GM23248 (cell line): ENCODE results near the gene RRP1. TPM values are rescaled to one million over a fixed set of nuclear protein-coding genes. Genes with fewer than 3 reads are reported as not detected.

Experiments
- DNase-seq: peaks from one replicate; pipeline ENCODE4 v3.0.0-alpha.2; 2015
- H2AFZ ChIP-seq: fragments of 200-600 bp; sonication (generic); 2 replicates; pipeline ENCODE4 v1.6.1; 2016; ENCODE audit warnings: antibody characterized with exemption
- H3F3A ChIP-seq: fragments of 200-600 bp; sonication (generic); 2 replicates; pipeline ENCODE4 v1.6.1; 2016; ENCODE audit warnings: mild to moderate bottlenecking, antibody characterized with exemption, mixed run types; ENCODE audit not compliant: insufficient read depth
- H3K27ac ChIP-seq: fragments of 200-600 bp; sonication (generic); 2 replicates; pipeline ENCODE4 v1.5.1; 2016; ENCODE audit warnings: mild to moderate bottlenecking
- H3K27me3 ChIP-seq: fragments of 200-600 bp; sonication (generic); replicated peaks from 2 replicates; pipeline ENCODE4 v1.6.1; 2016; ENCODE audit warnings: mild to moderate bottlenecking; ENCODE audit not compliant: insufficient read depth
- H3K36me3 ChIP-seq: fragments of 200-600 bp; sonication (generic); 2 replicates; pipeline ENCODE4 v1.6.1; 2016; ENCODE audit warnings: low read depth, mild to moderate bottlenecking
- H3K4me1 ChIP-seq: fragments of 200-600 bp; sonication (generic); 2 replicates; pipeline ENCODE4 v1.6.1; 2016; ENCODE audit warnings: mild to moderate bottlenecking; ENCODE audit not compliant: insufficient read depth
- H3K4me2 ChIP-seq: fragments of 200-600 bp; sonication (generic); one replicate; pipeline ENCODE4 v1.6.1; 2016; ENCODE audit warnings: mild to moderate bottlenecking; ENCODE audit not compliant: unreplicated experiment
- H3K4me3 ChIP-seq: fragments of 200-600 bp; sonication (generic); 2 replicates; pipeline ENCODE4 v1.5.1; 2016; ENCODE audit warnings: mild to moderate bottlenecking
- H3K79me2 ChIP-seq: fragments of 200-600 bp; sonication (generic); 2 replicates; pipeline ENCODE4 v1.6.1; 2016; ENCODE audit warnings: mild to moderate bottlenecking; ENCODE audit not compliant: insufficient read depth
- H3K9ac ChIP-seq: fragments of 200-600 bp; sonication (generic); 2 replicates; pipeline ENCODE4 v1.6.1; 2016; ENCODE audit warnings: mild to moderate bottlenecking
- H3K9me2 ChIP-seq: fragments of 200-600 bp; sonication (generic); 2 replicates; pipeline ENCODE4 v1.6.1; 2016; ENCODE audit warnings: mixed run types, mild to moderate bottlenecking, moderate library complexity; ENCODE audit not compliant: insufficient read depth
- H3K9me3 ChIP-seq: fragments of 200-600 bp; sonication (generic); one replicate; pipeline ENCODE4 v1.6.1; 2017; ENCODE audit warnings: low read depth
- H4K20me1 ChIP-seq: fragments of 200-600 bp; sonication (generic); 2 replicates; pipeline ENCODE4 v1.6.0; 2016; ENCODE audit not compliant: insufficient read depth
- EZH2 ChIP-seq: fragments of 200-600 bp; sonication (generic); IDR thresholded peaks from 2 replicates; pipeline ENCODE4 v1.6.1; 2018; ENCODE audit warnings: antibody characterized with exemption, mild to moderate bottlenecking; ENCODE audit not compliant: insufficient read depth, poor library complexity, severe bottlenecking
- EZH2phosphoT487 ChIP-seq: fragments of 200-600 bp; sonication (generic); IDR thresholded peaks from 2 replicates; pipeline ENCODE4 v1.6.1; 2018; ENCODE audit warnings: antibody characterized with exemption, moderate library complexity, mild to moderate bottlenecking, low read depth; ENCODE audit not compliant: insufficient read depth
- WGBS, 2 experiments: methylation state at CpG; one replicate each; pipeline ENCODE4 v1.1.6; 2015 to 2017; ENCODE audit warnings: low lambda C conversion rate in 2 of 2, low coverage in 1 of 2; ENCODE audit errors: missing lambda C conversion rate in 2 of 2; 5-methylcytosine and 5-hydroxymethylcytosine counted together
- in situ Hi-C: fragments of 300-500 bp; cut with MboI; formaldehyde crosslinking; loops from 2 replicates; pipeline ENCODE4 v1.15.0; 2020
- polyA plus RNA-seq: library from polyadenylated mRNA; unstranded; fragments of >200 nt; fragmentation: Nextera tagmentation; extraction: Ambion mirVana; gene quantifications from 2 replicates; pipeline ENCODE4 v1.2.1, GENCODE V29; 2016
- total RNA-seq: library from RNA; depleted of rRNA; stranded (reverse); fragments of >200 nt; shearing (Covaris generic); gene quantifications from 2 replicates; pipeline ENCODE4 v1.2.3, GENCODE V29; 2014

The RRP1 gene
- total and polyA plus RNA-seq, 2 experiments from 2014 or later, result 17.6 to 22.3 TPM

DNA sequence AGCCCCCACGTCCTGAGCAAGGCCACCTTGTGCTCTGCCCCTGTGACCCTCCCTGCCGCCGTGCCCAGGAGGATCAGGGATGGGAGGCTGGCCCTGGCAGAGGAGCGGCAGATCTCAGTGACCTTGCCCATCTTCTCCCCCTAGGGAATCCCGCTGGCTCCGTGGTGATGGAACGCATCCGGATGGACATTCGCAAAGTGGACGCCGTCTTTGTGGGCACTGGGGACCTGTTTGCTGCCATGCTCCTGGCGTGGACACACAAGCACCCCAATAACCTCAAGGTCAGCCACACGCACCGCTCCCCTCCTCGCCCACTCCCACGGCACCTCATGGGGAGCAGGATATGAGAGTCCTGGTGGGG lies 36.0 kb upstream of the RRP1 start:
- Histone ChIP-seq H2AFZ (no peak overlapping the region), H3K4me1 (no peaks in the 10 kb centered on the region), H3F3A (no peaks in the 10 kb centered on the region), H3K9me3 (no peaks in the 10 kb centered on the region), H3K36me3 (peaks cover 10% of the 10 kb centered on the region; the same call in 1 of the 2 replicates), H3K27ac (no peak overlapping the region), H3K4me2 (no peak overlapping the region), H3K9me2 (no peaks in the 10 kb centered on the region), H3K4me3 (no peak overlapping the region), H3K79me2 (no peaks in the 10 kb centered on the region), H4K20me1 (no peaks in the 10 kb centered on the region), H3K9ac (no peak overlapping the region), H3K27me3 (no peaks in the 10 kb centered on the region)
- in situ Hi-C loops, result no loop called here
- WGBS, 2 experiments, result 98% methylated on average over 16 of the region's 16 CpGs
- TF ChIP-seq EZH2phosphoT487 (no peak), EZH2 (no peak)
- no peak for DNase-seq

DNA sequence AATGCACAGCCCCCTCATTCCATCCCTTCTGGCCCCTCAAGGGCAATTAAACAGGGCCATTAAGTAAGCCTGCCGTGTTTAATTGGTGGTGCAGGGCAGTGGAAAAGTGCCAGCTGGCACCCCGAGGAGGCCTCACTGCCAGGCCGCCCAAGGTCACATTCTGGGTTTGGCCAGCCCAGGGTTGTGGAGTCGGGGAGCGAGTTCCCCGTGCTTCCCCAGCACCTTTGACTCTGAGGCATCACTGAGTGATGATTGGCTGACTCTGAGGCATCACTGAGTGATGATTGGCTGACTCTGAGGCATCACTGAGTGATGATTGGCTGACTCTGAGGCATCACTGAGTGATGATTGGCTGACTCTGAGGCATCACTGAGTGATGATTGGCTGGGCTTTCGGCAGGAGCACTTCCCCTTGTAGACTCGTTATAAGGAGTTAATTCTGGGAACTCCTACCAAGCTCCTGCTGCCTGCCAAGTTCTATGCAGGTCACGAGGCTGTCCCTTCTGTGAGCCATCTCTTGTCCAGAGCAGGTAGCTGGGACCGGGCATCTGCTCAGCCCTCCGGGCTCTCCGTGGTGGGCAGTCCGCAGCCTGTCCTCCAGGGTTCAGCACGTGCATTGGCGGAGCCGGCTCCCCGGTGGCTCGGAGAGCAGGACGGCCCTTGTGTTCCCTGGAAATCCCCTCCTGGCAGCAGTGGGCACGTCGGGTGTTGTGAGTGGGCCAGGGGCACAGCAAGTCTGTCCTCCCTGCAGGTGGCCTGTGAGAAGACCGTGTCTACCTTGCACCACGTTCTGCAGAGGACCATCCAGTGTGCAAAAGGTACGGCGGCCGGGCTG lies 34.2 kb upstream of the RRP1 start:
- Histone ChIP-seq H3K4me3 (no peak overlapping the region), H3K27me3 (no peaks in the 10 kb centered on the region), H3K9ac (no peak overlapping the region), H3K9me2 (no peaks in the 10 kb centered on the region), H3K27ac (no peak overlapping the region), H3K9me3 (no peaks in the 10 kb centered on the region), H3K4me1 (no peaks in the 10 kb centered on the region), H2AFZ (no peak overlapping the region), H3K4me2 (no peak overlapping the region), H3K36me3 (peaks cover 15% of the 10 kb centered on the region; the same call in 1 of the 2 replicates), H3F3A (no peaks in the 10 kb centered on the region), H3K79me2 (no peaks in the 10 kb centered on the region), H4K20me1 (no peaks in the 10 kb centered on the region)
- in situ Hi-C loops, result no loop called here
- TF ChIP-seq EZH2 (no peak), EZH2phosphoT487 (no peak)
- DNase-seq, result no peak
- WGBS, 2 experiments, result 91 to 92% methylated on average over 25 to 26 of the region's 26 CpGs

DNA sequence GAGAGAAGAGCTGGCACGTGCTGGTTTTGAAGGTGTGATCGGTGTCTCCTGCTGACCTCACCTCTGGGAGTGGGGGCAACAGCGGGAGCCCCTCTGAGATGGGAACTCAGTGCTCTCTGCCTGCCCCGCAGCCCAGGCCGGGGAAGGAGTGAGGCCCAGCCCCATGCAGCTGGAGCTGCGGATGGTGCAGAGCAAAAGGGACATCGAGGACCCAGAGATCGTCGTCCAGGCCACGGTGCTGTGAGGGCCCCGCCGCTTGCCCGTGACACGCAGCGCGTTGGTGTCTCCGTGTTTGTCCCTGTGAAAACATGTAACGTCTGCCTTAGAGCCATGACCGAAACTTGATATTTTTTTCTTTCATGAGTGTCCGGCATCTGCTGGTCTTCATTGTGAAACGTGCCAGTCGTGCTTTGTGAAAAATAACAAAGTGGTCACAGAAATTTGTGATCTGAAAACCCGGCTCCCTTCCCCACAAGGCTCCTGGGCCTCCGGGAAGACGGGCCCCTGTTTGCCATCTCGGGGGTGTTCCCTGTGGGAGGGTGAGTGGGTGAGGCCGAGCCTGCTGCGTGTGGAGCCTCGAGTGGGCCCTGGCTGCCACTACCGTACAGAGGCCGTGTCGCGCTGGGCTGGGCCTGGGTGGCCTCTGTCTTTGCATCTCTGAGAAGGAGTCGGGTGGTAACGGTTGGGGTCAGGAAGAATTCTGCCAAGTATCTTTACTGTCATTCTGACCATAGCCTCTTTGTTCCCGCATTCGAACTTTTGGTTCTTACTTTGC lies 33.4 kb upstream of the RRP1 start:
- H3K36me3 ChIP-seq, result peaks cover 15% of the 10 kb centered on the region; the same call in 1 of the 2 replicates
- 95 to 98% methylated on average over 34 to 37 of the region's 37 CpGs for WGBS, 2 experiments

DNA sequence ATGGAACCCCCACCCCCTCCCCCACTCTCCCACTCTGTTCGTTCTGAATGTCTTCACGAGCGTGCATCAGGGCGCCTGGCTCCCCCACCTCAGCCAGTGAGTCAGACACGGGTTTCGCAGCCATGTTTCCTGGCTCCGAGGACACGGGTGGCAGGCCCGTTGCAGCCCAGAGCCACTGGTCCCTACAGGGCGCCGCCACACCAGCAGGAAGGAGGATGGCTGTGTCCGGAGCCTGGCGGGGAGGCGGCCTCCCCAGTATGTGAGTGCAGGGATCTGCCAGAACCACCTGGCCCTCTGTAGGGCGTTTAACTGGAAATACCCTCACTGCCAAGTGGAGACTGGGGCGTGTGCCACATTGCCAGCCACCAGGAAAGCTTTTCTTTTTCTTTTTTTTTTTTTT lies 31.8 kb upstream of the RRP1 start:
- in situ Hi-C loops, result no loop called here
- Histone ChIP-seq H2AFZ (no peak overlapping the region), H3K27me3 (no peaks in the 10 kb centered on the region), H3K79me2 (no peaks in the 10 kb centered on the region), H3K9me2 (no peaks in the 10 kb centered on the region), H3F3A (no peaks in the 10 kb centered on the region), H3K36me3 (peaks cover 15% of the 10 kb centered on the region; the same call in 1 of the 2 replicates), H3K27ac (no peak overlapping the region), H3K4me2 (no peak overlapping the region), H3K9me3 (no peaks in the 10 kb centered on the region), H4K20me1 (no peaks in the 10 kb centered on the region), H3K4me1 (no peaks in the 10 kb centered on the region), H3K4me3 (no peak overlapping the region), H3K9ac (no peak overlapping the region)
- 78 to 80% methylated on average over 15 to 16 of the region's 16 CpGs for WGBS, 2 experiments
- DNase-seq, result no peak
- TF ChIP-seq EZH2phosphoT487, result no peak
- no peak for TF ChIP-seq EZH2

More for the DNA sequence above, 33.4 kb upstream of the RRP1 start:
- in situ Hi-C loops, result no loop called here
- Histone ChIP-seq H3K79me2 (no peaks in the 10 kb centered on the region), H2AFZ (no peak overlapping the region), H3K9me3 (no peaks in the 10 kb centered on the region), H3K27me3 (no peaks in the 10 kb centered on the region), H3K4me1 (no peaks in the 10 kb centered on the region), H3K27ac (no peak overlapping the region), H3K9me2 (no peaks in the 10 kb centered on the region), H3F3A (no peaks in the 10 kb centered on the region), H3K4me2 (no peak overlapping the region), H4K20me1 (no peaks in the 10 kb centered on the region), H3K9ac (no peak overlapping the region), H3K4me3 (no peak overlapping the region)
- no peak for DNase-seq
- TF ChIP-seq EZH2phosphoT487 (no peak), EZH2 (no peak)
